KMS-11 (cell line): ENCODE data around the gene GDF11.
A peak's percentile ranks its signal among the peaks of the same experiment; 100 is the strongest.

Source experiments
- H2AFZ ChIP-seq: fragments of 200-600 bp; sonication (generic); 2 replicates; pipeline ENCODE4 v1.6.1; 2016; ENCODE audit warnings: antibody characterized with exemption, mixed run types, low read depth
- H3K27ac ChIP-seq: fragments of 200-600 bp; sonication (generic); 2 replicates; pipeline ENCODE4 v1.6.1; 2016; ENCODE audit warnings: mild to moderate bottlenecking, mixed run types
- H3K27me3 ChIP-seq: fragments of 200-600 bp; sonication (generic); 2 replicates; pipeline ENCODE4 v1.6.1; 2017; ENCODE audit warnings: mild to moderate bottlenecking, low read depth, mixed run types, moderate library complexity; ENCODE audit not compliant: insufficient read depth
- H3K36me3 ChIP-seq: fragments of 200-600 bp; sonication (generic); 2 replicates; pipeline ENCODE4 v1.6.1; 2017; ENCODE audit warnings: mild to moderate bottlenecking, mixed run types; ENCODE audit not compliant: insufficient read depth
- H3K4me1 ChIP-seq: fragments of 200-600 bp; sonication (generic); 2 replicates; pipeline ENCODE4 v1.6.1; 2016; ENCODE audit warnings: mild to moderate bottlenecking, low read depth, mixed run types; ENCODE audit not compliant: poor library complexity, severe bottlenecking
- H3K4me2 ChIP-seq: fragments of 200-600 bp; sonication (generic); 2 replicates; pipeline ENCODE4 v1.7.0; 2016; ENCODE audit warnings: mild to moderate bottlenecking, mixed run types
- H3K4me3 ChIP-seq: fragments of 200-600 bp; sonication (generic); IDR thresholded peaks from 2 replicates; pipeline ENCODE4 v1.6.1; 2017; ENCODE audit warnings: low read depth, low read length, mixed read lengths; ENCODE audit not compliant: insufficient read depth
- H3K79me2 ChIP-seq: fragments of 200-600 bp; sonication (generic); 2 replicates; pipeline ENCODE4 v1.6.1; 2016; ENCODE audit warnings: low read depth, mixed run types; ENCODE audit not compliant: insufficient read depth
- H3K9ac ChIP-seq: fragments of 200-600 bp; sonication (generic); 2 replicates; pipeline ENCODE4 v1.6.1; 2016; ENCODE audit warnings: mild to moderate bottlenecking, mixed run types
- H4K20me1 ChIP-seq: fragments of 200-600 bp; sonication (generic); 2 replicates; pipeline ENCODE4 v1.6.1; 2016; ENCODE audit warnings: mild to moderate bottlenecking, mixed run types; ENCODE audit not compliant: insufficient read depth
- TF ChIP-seq, protein P1 (sequence below): fragments of 200-600 bp; sonication (generic); conservative IDR thresholded peaks from 2 replicates; pipeline ENCODE4 v1.6.1; 2017; ENCODE audit warnings: low read depth, mild to moderate bottlenecking, antibody characterized with exemption, low read length, moderate library complexity, mixed read lengths

The GDF11 gene

GRCh38 chr12:55789893-55790292, 47.0 kb downstream of the GDF11 start:
- no peaks in the 10 kb centered on the region for H3K4me1 ChIP-seq
- no peak overlapping the region for H3K9ac ChIP-seq
- H2AFZ ChIP-seq = no peak overlapping the region
- no peaks in the 10 kb centered on the region for H3K27me3 ChIP-seq
- H3K27ac ChIP-seq = no peak overlapping the region
- no peaks in the 10 kb centered on the region for H4K20me1 ChIP-seq
- H3K79me2 ChIP-seq = no peaks in the 10 kb centered on the region; the same call in 1 of the 2 replicates
- no peak overlapping the region for H3K4me2 ChIP-seq
- no peak overlapping the region for H3K4me3 ChIP-seq
- TF ChIP-seq, protein P1, sequence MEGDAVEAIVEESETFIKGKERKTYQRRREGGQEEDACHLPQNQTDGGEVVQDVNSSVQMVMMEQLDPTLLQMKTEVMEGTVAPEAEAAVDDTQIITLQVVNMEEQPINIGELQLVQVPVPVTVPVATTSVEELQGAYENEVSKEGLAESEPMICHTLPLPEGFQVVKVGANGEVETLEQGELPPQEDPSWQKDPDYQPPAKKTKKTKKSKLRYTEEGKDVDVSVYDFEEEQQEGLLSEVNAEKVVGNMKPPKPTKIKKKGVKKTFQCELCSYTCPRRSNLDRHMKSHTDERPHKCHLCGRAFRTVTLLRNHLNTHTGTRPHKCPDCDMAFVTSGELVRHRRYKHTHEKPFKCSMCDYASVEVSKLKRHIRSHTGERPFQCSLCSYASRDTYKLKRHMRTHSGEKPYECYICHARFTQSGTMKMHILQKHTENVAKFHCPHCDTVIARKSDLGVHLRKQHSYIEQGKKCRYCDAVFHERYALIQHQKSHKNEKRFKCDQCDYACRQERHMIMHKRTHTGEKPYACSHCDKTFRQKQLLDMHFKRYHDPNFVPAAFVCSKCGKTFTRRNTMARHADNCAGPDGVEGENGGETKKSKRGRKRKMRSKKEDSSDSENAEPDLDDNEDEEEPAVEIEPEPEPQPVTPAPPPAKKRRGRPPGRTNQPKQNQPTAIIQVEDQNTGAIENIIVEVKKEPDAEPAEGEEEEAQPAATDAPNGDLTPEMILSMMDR = no peak
- H3K36me3 ChIP-seq = peaks cover 35% of the 10 kb centered on the region; the same call in 1 of the 2 replicates

GRCh38 chr12:55795950-55796349, 53.0 kb downstream of the GDF11 start:
- Histone ChIP-seq H3K4me1 (peaks cover 38% of the 10 kb centered on the region), H3K4me3 (no peak overlapping the region), H3K79me2 (peaks cover 10% of the 10 kb centered on the region; the same call in 1 of the 2 replicates), H3K36me3 (peaks cover 47% of the 10 kb centered on the region; the same call in 1 of the 2 replicates), H2AFZ (no peak overlapping the region), H3K9ac (no peak overlapping the region), H3K27me3 (no peaks in the 10 kb centered on the region), H3K27ac (peak overlapping the region; percentile 10; the same call in 1 of the 2 replicates), H4K20me1 (peaks cover 14% of the 10 kb centered on the region; the same call in 1 of the 2 replicates), H3K4me2 (peak overlapping the region; percentile 9; the same call in 1 of the 2 replicates)
- TF ChIP-seq, protein P1 = no peak

DNA sequence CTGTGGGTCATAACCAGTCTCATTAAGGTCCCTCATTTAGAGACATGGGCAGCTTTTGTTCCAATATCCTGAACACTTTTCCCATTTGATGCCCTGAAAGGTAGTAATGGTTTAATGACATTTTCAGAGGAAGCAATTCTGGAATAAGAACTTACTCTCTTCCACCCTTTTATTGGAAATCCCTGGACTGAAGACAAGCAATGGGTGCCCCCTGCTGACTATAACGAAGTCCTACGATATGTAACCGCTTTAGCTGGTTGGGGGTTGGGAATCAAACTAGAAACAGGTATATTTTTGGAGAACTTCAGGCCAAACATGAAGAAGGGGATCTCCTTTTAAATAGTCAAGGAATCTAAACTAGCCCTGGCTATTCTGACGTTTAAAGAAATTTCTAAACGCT, 54.1 kb downstream of the GDF11 start:
- Histone ChIP-seq H3K9ac (no peak overlapping the region), H3K4me3 (no peak overlapping the region), H3K4me1 (peaks cover 38% of the 10 kb centered on the region), H3K4me2 (peak overlapping the region; percentile 9; the same call in 1 of the 2 replicates), H2AFZ (no peak overlapping the region), H3K36me3 (peaks cover 52% of the 10 kb centered on the region; the same call in 1 of the 2 replicates), H3K27ac (no peak overlapping the region), H3K79me2 (peaks cover 19% of the 10 kb centered on the region; the same call in 1 of the 2 replicates), H3K27me3 (no peaks in the 10 kb centered on the region), H4K20me1 (peaks cover 14% of the 10 kb centered on the region)
- TF ChIP-seq, protein P1 = peak; percentile 59

DNA sequence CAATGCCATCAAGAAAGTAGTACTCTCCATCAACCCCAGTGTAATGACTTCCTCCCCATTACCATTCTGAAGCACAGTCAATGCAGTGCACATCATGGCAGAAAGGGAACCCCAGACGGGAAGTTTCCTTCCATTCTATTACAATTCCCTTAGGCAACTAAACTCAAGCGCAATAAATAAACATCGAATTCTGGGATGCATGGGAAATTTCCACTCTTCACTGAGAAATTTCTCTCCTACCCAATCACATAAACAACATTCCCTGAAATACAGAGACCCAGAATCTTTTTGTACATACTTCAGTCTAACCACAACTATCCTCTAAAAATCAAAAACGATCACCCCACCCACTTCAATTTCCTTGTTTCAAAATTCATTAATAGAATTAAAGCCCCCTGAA, 54.6 kb downstream of the GDF11 start:
- Histone ChIP-seq H3K27ac (no peak overlapping the region), H4K20me1 (peaks cover 14% of the 10 kb centered on the region), H3K4me2 (peak overlapping the region; percentile 9; the same call in 1 of the 2 replicates), H3K4me1 (peaks cover 38% of the 10 kb centered on the region), H3K4me3 (no peak overlapping the region), H2AFZ (no peak overlapping the region), H3K9ac (no peak overlapping the region), H3K36me3 (peaks cover 55% of the 10 kb centered on the region; the same call in 1 of the 2 replicates), H3K27me3 (no peaks in the 10 kb centered on the region), H3K79me2 (peaks cover 19% of the 10 kb centered on the region; the same call in 1 of the 2 replicates)
- TF ChIP-seq, protein P1 = no peak; the same call in 1 of the 2 replicates
